Muscle of arm (tissue), 12 donors: ENCODE data around the gene ZRSR2. TPM values are rescaled to one million over a fixed set of nuclear protein-coding genes. Genes with fewer than 3 reads are reported as not detected.

Experiments used
- DNase-seq: peaks from one replicate; pipeline ENCODE4 v3.0.0-alpha.2; 2013
- polyA plus RNA-seq, 12 donors: library from polyadenylated mRNA; unstranded; fragments of 120-200 nt; gene quantifications; one replicate each; pipeline ENCODE4 v1.2.1, GENCODE V29; 2013; ENCODE audit not compliant: insufficient read length in 12 of 12

ZRSR2 gene
- polyA plus RNA-seq, 12 donors, result 9.8 to 20.1 (median 11.4) TPM; not detected in 1

DNA sequence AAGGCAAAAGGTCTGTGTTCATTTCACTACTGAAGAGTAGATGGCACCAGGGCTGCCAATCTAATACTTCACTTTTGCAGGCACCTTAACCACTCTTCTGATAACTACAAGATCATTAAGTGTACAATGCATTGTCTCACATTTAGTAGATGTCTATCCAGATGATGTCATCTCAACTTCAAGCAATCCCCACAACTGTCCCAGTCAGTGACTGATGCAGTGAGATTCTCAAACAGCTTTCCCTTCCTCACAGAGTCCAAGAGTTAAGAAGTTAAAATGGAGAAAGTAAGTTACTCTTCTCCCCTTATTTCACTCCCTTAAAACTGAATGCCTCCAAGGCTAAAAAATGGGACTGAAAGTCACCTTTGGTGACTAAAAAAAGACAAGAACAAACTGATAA lies 53.7 kb downstream of the ZRSR2 start:
- DNase-seq, result no peak

GRCh38 chrX:15848576-15848975 lies 58.3 kb downstream of the ZRSR2 start:
- no peak for DNase-seq

DNA sequence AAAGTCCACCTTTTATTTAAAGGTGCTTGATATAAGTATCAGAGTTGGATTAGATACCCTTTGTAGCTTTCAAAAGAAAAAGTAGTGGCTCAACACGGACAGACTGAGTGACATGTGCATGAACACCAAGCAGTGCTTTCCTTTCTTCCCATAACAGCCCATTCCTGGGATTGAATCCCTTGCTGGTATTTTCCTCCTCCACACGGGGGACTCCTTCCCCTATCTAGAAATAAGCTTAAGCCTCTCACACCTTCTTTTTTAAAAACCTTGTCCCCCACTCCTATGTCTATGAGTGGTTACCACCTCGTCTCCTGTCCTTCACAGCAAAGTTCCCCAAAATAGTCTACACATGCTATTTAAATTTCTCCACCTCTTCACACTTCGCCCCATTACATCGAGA lies 59.3 kb downstream of the ZRSR2 start:
- DNase-seq, result no peak

DNA sequence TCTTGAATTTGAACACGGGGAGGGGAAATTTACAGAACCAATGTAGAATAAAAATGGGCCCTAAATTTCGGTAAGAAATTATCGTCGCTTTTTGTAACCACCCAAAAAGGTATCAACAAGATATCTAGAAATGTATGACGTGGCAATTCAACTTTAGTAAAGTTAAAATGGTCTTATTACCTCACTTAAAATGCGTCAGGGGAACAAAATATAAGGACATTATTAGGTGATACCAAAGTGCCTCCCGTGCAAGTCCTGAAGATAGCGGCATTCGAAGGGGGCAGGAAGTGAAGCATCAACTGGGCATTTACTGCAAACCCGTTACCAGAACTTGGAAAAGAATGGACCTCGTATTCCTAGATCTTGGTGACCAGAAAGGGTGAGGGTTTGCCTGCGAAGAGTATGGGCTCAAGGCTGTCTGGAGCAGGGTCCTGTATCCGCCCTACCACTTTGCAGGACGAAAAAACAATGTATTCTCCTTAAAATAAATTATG lies 63.3 kb downstream of the ZRSR2 start:
- DNase-seq, result no peak

DNA sequence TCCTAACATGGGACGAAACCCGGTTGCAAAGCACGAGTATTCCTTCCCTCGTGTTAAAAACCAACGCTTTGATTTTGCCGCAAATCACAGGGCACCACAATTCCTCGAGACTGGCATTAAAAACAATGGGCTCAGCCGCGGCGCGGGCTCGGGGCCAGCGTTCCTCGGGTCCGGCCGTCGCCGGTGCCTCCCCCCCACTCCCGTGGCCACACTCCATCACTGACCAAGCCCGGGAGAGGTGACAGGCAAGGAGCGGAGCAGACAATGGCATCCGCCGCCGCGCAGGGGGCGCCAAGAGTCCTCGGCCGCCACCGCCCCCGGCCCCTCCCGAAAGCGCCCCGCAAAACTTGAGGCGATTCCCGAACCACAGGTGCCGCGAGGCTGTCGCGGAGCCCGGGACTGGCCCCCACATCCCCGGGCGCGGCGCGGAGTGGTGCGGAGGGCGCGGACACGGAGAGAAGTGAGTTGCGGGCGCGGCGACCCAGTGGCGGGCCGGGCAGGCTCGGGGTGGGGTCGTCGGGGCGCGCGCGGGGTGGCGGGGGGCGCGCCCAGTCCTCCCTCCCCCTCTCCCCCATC lies 63.9 kb downstream of the ZRSR2 start:
- DNase-seq, result no peak

DNA sequence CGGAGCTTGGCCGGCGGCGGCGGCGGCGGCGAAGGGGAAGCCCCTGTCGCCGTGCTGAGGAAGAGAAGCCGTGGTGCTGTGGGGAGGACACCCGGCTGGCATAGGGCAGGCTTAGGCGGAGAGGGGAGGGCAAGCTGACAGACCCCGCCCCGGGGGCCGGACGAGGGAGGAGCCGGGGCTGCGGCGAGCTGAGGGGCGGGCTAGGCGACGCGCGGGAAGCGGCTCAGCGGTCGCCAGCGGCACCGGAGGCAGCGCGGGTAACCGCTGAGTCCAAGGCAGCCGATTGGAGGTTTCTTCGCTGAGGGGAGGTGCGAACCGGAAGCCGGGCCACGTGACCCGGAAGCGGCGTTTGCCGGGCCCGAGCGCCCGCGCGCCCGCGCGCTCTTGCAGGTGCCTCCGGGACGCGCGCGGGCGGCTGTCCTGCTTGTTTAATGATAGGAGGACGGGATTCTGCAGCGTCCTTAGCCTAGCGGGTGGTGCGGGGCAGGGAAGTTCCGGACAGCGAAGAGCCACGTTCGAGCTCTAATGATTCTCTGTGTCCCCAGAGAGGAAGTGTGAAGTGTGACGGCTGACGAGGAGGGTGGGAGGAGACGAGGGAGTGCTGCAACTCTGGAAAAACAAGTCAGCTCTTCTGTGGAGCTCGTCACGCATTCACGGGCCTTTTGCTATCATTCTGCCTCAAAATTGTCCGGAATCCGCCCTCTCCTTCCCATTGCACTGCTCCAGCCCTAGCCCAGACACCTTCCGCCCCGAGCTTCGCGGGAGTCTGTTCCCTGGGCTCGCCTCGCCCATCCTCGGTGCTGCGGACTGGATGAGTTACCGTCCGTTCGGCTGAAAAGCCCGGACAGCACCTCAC lies 64.7 kb downstream of the ZRSR2 start, which contains the start of gene AP1S2:
AP1S2 (minus strand) TSS at position 102 of the 856 bp plus-strand sequence. CDS start 2,289 bp downstream, outside the sequence.
- DNase-seq, result peak; percentile 90

GRCh38 chrX:15855568-15856221 lies 65.4 kb downstream of the ZRSR2 start:
- no peak for DNase-seq

DNA sequence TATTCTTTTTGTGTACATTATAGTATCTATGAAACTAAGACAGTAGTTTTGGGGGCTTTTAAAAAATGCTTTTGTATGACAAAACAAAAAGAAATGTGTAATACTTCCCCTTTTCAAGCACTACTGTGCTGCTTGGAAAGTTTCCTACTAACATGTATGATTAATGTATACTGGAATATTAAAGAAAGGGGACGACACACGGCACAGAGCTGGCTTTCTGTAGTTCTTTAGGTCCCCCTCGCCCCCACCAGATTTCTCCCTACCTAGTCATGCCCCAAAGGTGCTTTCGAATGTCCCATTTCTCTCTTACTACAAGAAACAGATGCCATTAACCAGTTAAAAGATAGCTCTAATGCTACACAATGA lies 65.9 kb downstream of the ZRSR2 start:
- no peak for DNase-seq

- DNase-seq, result no peak
These were observed 66.4 kb downstream of the ZRSR2 start for GRCh38 chrX:15856636-15857035.

DNA sequence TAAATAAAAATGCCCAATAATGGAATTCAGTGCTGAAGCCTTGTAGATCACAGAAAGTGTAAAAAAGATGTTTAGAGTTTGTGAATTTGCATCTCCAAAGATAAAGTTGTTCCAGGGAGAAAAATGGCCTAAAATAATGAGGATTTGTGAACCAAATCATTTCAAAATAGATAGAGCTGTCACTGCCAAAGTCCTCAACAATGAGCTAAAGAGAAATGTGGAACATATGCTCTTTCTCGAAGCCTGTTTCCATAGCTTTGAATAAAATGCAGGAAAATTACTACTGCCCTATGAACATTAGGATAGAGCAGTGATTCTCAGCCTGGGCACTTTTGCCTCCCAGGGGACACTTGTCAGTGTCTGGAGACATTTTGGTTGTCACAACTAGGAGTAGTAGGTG lies 67.8 kb downstream of the ZRSR2 start:
- no peak for DNase-seq

DNA sequence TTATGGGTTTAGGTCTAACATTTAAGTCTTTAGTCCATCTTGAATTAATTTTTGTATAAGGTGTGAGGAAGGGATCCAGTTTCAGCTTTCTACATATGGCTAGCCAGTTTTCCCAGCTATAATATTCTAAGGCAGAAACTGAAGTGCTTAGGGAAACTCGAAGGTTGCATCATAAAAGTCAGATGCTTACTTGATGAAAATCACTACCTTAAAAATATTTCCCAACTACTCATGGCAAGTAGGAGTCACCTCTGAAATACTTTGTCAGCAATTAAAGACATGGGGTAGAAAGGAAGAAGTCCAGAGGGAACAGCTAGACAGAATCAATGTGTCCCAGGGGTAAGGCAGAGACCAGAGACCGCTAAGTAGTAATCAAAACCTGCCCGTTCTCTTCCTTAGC lies 70.6 kb downstream of the ZRSR2 start:
- no peak for DNase-seq

DNA sequence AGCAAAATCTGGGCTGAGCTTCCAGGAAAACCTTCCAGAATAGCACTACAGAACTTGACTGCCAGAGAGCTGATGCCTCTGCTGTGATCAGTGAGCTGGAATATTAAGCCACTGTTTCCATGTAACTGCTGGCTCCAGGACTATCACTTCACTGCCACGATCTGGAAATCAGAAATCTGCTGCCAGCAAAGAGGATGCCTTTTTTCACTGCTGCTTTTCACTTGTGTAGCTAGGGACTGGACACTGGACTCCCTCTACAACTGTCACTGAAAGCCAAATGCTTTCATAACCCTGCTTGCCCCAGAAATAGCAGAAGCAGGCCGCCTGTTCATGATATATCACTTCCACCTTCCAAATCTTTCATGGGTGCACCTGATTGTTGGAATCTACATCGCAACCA lies 73.7 kb downstream of the ZRSR2 start:
- DNase-seq, result no peak

GRCh38 chrX:15864629-15865028 lies 74.3 kb downstream of the ZRSR2 start:
- DNase-seq, result no peak

GRCh38 chrX:15866147-15866546 lies 75.9 kb downstream of the ZRSR2 start:
- DNase-seq, result no peak

DNA sequence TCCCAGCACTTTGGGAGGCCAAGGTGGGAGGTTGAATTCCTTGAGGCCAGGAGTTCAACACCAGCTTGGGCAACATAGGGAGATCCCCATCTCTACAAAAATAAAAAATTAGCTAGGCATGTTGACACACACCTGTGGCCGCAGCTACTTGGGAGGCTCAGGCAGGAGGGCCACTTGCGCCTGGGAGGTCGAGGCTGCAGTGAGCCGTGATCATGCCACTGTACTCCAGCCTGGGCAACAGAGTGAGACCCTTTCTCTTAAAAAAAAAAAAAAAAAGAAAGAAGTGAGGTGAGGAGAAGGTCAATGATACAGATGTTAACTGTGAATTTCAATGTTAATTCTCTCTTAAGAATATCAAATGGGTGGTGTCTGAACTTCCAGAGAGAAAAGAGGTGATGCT lies 79.4 kb downstream of the ZRSR2 start:
- DNase-seq, result no peak

GRCh38 chrX:15870310-15870709 lies 80.0 kb downstream of the ZRSR2 start:
- DNase-seq, result no peak

Other genes with a start within 250 kb of the ZRSR2 start
- 10 to 100 TPM in 1 of 12 donors, under 1 TPM in 4, not detected in 7; 0.05 to 14.2 (median 0.33) TPM for gene ACE2, start 189.5 kb upstream of the ZRSR2 start, polyA plus RNA-seq
- gene CLTRN, start 125.7 kb upstream of the ZRSR2 start, polyA plus RNA-seq, result 1 to 10 TPM in 1 of 12 donors, under 1 TPM in 9, not detected in 2; 0.40 to 1.0 (median 0.59) TPM
- 1 to 10 TPM in 10 of 12 donors, not detected in 2; 3.2 to 9.6 (median 5.9) TPM for gene CA5B, start 52.2 kb upstream of the ZRSR2 start, polyA plus RNA-seq
- gene AP1S2, start 64.3 kb downstream of the ZRSR2 start, polyA plus RNA-seq, result 10 to 100 TPM in 11 of 12 donors, not detected in 1; 38.3 to 71.2 (median 52.1) TPM